H1 (cell line): ENCODE measurements around the gene ZNF263. TPM values are rescaled to one million over a fixed set of nuclear protein-coding genes. Genes with fewer than 3 reads are reported as not detected.

ENCODE experiments used
- CEBPB ChIP-seq: IDR thresholded peaks from 2 replicates; pipeline ENCODE4 v1.6.1; 2012; ENCODE audit warnings: low read depth, low read length
- CHD2 ChIP-seq: IDR thresholded peaks from 2 replicates; pipeline ENCODE4 v1.6.1; 2012; ENCODE audit warnings: low read length, improper control_type of control experiment
- EP300 ChIP-seq, 2 experiments: IDR thresholded peaks; 1 replicate in 1 of 2; 2 replicates in 1 of 2; pipeline ENCODE4 v1.6.1; 2011 to 2012; ENCODE audit warnings: low read depth in 2 of 2, low read length in 2 of 2, mild to moderate bottlenecking in 2 of 2, borderline replicate concordance in 1 of 2, inconsistent platforms in 1 of 2, moderate library complexity in 1 of 2
- KDM5A ChIP-seq: fragments of 200-600 bp; IDR thresholded peaks from 2 replicates; pipeline ENCODE4 v1.7.1; 2012; ENCODE audit warnings: mild to moderate bottlenecking, low read length, inconsistent platforms, mixed read lengths
- POU5F1 ChIP-seq: IDR thresholded peaks from 2 replicates; pipeline ENCODE4 v1.6.1; 2011; ENCODE audit warnings: low read depth, mild to moderate bottlenecking, low read length, moderate library complexity
- RNF2 ChIP-seq: fragments of 200-900, 300-1000 bp; sonication (generic); IDR thresholded peaks from 2 replicates; pipeline ENCODE4 v1.7.1; 2016; ENCODE audit warnings: borderline replicate concordance, low read depth, mild to moderate bottlenecking, antibody characterized with exemption, low read length; ENCODE audit not compliant: poor library complexity, severe bottlenecking; ENCODE audit errors: missing control alignments
- SP4 ChIP-seq: IDR thresholded peaks from 2 replicates; pipeline ENCODE4 v1.6.1; 2012; ENCODE audit warnings: low read length, inconsistent platforms
- polyA plus RNA-seq, 7 experiments: library from polyadenylated mRNA; depleted of rRNA in 3 of 7; stranded (reverse) in 5 of 7; unstranded in 2 of 7; fragments of >200 nt in 5 of 7; fragments of 200-250 nt in 2 of 7; gene quantifications; 1 replicate in 5 of 7; 2 replicates in 1 of 7; 4 replicates in 1 of 7; pipeline versions ENCODE4 v1.2.1 to v1.2.3, GENCODE V29; 2011 to 2013; ENCODE audit warnings: missing spikeins in 2 of 7, mixed read lengths in 2 of 7
- total RNA-seq: library from RNA; stranded (reverse); fragmentation: NEBNext Ultra II Directional; extraction: Animal tissue kit (Norgen Biotek cat#: 25700); gene quantifications from 2 replicates; pipeline ENCODE4 v1.2.1, GENCODE V29; 2021
- TF ChIP-seq, protein P1 (sequence below): IDR thresholded peaks from 2 replicates; pipeline ENCODE4 v1.6.1; 2011; ENCODE audit warnings: low read length, improper control_type of control experiment

The ZNF263 gene
- total and polyA plus RNA-seq, 2 of the 8 experiments (the other 6 are each of a cell fraction or from before 2014, with no cell fraction given): 9.2 to 26.7 TPM

DNA sequence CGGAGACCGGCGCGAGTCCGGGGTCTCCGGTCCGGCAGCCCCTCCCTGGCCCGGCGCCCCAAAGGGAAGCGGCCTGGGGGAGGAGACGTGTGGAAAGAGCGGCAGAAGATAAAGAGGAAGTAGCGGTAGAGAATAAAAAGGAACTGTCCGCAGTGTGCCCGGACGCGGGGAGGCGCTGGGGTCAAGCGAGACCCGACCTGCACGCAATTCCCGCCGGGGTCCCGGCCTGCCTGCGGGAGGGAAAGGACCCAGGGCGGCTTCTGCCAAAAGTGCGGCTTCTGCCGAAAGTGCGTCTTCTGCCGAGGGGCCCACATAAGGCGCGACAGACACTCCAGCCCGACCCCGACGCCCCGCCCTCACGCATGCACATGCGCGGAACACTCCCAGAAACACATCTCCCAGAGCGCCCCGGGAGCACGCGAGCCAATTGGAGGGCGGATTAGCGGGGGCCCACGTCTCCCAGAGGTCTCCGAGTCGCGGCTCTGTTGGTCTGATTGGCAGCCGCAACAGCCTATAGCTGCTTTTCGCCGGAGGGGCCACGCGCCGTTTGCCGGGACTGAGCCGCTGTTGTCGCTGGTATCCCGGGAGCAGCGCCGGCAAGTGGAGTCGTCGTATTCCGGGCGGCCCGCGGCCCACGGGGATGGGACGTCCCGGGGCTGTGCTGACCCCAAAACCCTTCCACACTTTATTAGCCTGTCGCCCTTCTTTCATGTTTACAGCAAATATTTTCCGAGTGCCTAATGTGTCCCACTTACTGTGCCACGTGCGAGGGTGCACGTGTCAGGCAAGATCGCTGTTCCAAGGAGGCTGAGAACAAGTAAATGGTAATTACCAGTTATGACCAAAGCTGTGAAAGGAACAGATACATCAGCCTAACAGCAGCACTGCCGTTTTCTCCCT is 18.9 kb upstream of the ZNF263 start (continued):
- TF ChIP-seq EP300 (IDR thresholded peaks at IDR 0.05; ENCODE audit: borderline replicate concordance in 1 of 2, low read depth in 2 of 2, low read length in 2 of 2) (no peak), KDM5A (no peak), CEBPB (no peak), POU5F1 (no peak), SP4 (no peak), RNF2 (no peak), CHD2 (peak; percentile 69)
- TF ChIP-seq, protein P1, sequence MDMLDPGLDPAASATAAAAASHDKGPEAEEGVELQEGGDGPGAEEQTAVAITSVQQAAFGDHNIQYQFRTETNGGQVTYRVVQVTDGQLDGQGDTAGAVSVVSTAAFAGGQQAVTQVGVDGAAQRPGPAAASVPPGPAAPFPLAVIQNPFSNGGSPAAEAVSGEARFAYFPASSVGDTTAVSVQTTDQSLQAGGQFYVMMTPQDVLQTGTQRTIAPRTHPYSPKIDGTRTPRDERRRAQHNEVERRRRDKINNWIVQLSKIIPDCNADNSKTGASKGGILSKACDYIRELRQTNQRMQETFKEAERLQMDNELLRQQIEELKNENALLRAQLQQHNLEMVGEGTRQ: no peak
